ENCODE results near the gene GLDC.
"Not testable (repeated sequence)": the region's sequence is repeated elsewhere in the genome, so short reads cannot be mapped to it uniquely, and the experiment has no call there.

The GLDC gene

GRCh38 chr9:6672118-6672517 is 26.6 kb upstream of the GLDC start:
- ATAC-seq: no peak
- H3K4me1 Mint-ChIP-seq: no peaks in the 10 kb centered on the region
- no peak for DNase-seq (ENCODE audit: low spot score in 2 of 2)
- H3K4me3 Mint-ChIP-seq: no peak overlapping the region
- no peaks in the 10 kb centered on the region for H3K9me3 Mint-ChIP-seq
- H3K36me3 Mint-ChIP-seq: no peaks in the 10 kb centered on the region
- no peak overlapping the region for H3K27ac Mint-ChIP-seq

DNA sequence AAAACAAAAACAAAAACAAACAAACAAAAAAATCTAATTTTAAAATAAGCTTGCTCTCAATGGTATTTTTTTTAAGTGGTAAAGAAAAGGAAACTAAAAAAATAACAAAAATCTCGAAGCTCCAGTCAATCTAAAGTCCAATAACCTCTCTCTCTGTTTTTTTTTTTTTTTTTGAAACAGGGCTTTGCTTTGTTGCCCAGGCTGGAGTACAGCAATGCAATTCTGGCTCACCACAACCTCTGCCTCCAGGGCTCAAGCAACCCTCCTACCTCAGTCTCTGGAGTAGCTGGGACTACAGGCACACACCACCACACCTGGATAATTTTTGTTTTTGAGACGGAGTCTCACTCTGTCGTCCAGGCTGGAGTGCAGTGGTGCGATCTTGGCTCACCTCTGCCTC is 25.9 kb upstream of the GLDC start:
- no peaks in the 10 kb centered on the region for H3K4me1 Mint-ChIP-seq
- DNase-seq (ENCODE audit: low spot score in 2 of 2) (no peak), ATAC-seq (no peak)
- H3K27ac Mint-ChIP-seq: no peak overlapping the region
- no peak overlapping the region for H3K4me3 Mint-ChIP-seq
- H3K36me3 Mint-ChIP-seq: no peaks in the 10 kb centered on the region
- H3K9me3 Mint-ChIP-seq: no peaks in the 10 kb centered on the region

- Mint-ChIP-seq H3K4me1 (no peaks in the 10 kb centered on the region), H3K27ac (no peak overlapping the region), H3K4me3 (no peak overlapping the region), H3K9me3 (no peaks in the 10 kb centered on the region), H3K36me3 (no peaks in the 10 kb centered on the region)
- no peak for ATAC-seq
- no peak for DNase-seq (ENCODE audit: low spot score in 2 of 2)
These were observed 24.4 kb upstream of the GLDC start for GRCh38 chr9:6669881-6670280.

DNA sequence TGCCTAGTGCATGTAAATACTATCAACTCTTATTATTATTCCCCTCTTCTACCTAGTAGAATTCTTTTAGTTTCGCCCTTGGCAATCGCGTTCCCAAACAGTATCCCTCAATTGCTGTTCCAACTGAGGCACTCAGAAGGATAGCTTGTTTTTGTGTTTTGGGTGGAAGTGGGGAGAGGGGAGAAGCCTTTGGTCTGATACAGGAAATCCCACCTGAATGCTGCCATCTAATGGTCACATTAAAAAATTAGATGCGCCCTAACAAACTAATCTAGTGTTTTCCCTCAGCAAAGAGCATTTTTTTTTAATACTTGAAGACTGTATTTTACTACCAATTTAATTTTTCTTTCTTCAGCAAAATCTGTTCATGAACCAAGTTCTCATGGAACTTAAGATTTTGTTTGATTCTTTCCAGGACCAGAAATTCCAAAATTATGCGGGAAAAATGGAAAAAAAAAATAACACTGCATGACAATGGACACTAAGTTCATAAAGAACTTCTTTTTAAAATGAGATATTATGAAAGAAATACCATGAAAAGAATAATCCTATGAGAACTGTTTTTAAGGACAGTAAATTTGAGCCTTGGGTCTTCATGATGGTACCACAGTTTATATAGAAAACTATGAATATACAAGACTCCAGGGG is 22.2 kb upstream of the GLDC start:
- H3K9me3 Mint-ChIP-seq: no peaks in the 10 kb centered on the region
- no peak overlapping the region for H3K4me3 Mint-ChIP-seq
- no peak overlapping the region for H3K27ac Mint-ChIP-seq
- ATAC-seq (no peak), DNase-seq (ENCODE audit: low spot score in 2 of 2) (no peak)
- H3K36me3 Mint-ChIP-seq: no peaks in the 10 kb centered on the region
- no peaks in the 10 kb centered on the region for H3K4me1 Mint-ChIP-seq

DNA sequence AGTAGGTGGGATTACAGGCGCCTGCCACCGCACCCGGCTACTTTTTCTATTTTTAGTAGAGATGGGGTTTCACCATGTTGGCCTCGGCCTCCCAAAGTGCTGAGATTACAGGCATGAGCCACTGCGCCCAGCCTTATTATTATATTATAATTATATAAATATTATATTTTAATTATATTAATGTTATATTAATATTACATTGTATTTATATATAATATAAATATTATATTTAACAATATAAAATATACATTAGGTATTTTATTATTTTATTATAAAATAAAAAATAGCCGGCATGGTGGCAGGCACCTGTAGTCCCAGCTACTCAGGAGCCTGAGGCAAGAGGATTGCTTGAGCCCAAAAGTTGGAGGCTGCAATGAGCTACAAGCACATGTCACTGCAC is 21.6 kb upstream of the GLDC start:
- DNase-seq (ENCODE audit: low spot score in 2 of 2): no peak
- ATAC-seq: no peak
- Mint-ChIP-seq H3K4me1 (no peaks in the 10 kb centered on the region), H3K9me3 (no peaks in the 10 kb centered on the region), H3K4me3 (no peak overlapping the region), H3K36me3 (no peaks in the 10 kb centered on the region), H3K27ac (no peak overlapping the region)

- no peak overlapping the region for H3K27ac Mint-ChIP-seq
- no peak for ATAC-seq
These were observed 20.1 kb upstream of the GLDC start for GRCh38 chr9:6665628-6666027.

DNA sequence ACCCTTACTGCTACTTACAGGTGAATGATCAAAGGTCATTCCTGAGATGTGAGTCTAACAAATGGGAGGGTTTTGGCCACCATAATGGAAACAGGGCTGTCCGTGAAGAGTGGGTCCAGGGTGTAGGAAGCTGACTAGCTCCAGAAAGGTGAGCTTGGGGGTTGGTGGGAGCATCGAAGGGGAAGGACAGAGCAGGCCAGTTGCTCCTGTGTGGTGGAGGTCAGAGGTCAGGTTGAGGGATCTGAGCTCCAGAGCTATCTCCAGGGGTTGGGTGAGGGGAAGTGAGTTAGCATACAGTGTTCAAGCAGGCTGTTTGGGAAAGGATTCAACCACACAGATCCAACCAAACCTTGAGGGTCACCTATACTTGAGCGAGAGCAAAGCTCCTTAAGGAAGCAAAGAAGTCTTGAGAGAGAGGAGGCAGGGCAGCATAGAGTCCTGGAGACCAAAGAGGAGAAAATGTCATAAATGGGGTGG is 18.7 kb upstream of the GLDC start:
- no peaks in the 10 kb centered on the region for H3K4me1 Mint-ChIP-seq
- DNase-seq (ENCODE audit: low spot score in 2 of 2): no peak
- H3K9me3 Mint-ChIP-seq: no peaks in the 10 kb centered on the region
- H3K36me3 Mint-ChIP-seq: no peaks in the 10 kb centered on the region
- no peak for ATAC-seq
- H3K27ac Mint-ChIP-seq: no peak overlapping the region
- H3K4me3 Mint-ChIP-seq: no peak overlapping the region

More at GRCh38 chr9:6665628-6666027, 20.1 kb upstream of the GLDC start:
- Mint-ChIP-seq H3K36me3 (no peaks in the 10 kb centered on the region), H3K4me3 (no peak overlapping the region), H3K4me1 (no peaks in the 10 kb centered on the region), H3K9me3 (no peaks in the 10 kb centered on the region)
- no peak for DNase-seq (ENCODE audit: low spot score in 2 of 2)

DNA sequence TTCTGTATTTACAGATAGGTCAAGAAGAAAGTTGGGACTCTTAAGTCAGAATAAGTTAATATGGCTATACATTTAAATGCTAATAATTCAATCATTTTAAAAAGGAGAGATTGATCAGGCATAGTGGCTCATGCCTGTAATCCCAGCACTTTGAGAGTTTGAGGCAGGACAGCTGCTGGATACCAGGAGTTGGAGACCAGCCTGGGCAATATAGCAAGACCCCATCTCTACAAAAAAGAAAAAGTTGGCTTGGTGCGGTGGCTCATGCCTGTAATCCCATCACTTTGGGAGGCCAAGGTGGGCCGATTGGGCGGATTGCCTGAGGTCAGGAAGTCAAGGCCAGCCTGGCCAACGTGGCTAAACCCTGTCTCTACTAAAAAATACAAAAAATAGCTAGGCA is 15.0 kb upstream of the GLDC start:
- no peaks in the 10 kb centered on the region for H3K36me3 Mint-ChIP-seq
- no peak for DNase-seq (ENCODE audit: low spot score in 2 of 2)
- no peaks in the 10 kb centered on the region for H3K9me3 Mint-ChIP-seq
- H3K27ac Mint-ChIP-seq: no peak overlapping the region
- peaks cover 3% of the 10 kb centered on the region for H3K4me1 Mint-ChIP-seq
- H3K4me3 Mint-ChIP-seq: no peak overlapping the region
- ATAC-seq: no peak

DNA sequence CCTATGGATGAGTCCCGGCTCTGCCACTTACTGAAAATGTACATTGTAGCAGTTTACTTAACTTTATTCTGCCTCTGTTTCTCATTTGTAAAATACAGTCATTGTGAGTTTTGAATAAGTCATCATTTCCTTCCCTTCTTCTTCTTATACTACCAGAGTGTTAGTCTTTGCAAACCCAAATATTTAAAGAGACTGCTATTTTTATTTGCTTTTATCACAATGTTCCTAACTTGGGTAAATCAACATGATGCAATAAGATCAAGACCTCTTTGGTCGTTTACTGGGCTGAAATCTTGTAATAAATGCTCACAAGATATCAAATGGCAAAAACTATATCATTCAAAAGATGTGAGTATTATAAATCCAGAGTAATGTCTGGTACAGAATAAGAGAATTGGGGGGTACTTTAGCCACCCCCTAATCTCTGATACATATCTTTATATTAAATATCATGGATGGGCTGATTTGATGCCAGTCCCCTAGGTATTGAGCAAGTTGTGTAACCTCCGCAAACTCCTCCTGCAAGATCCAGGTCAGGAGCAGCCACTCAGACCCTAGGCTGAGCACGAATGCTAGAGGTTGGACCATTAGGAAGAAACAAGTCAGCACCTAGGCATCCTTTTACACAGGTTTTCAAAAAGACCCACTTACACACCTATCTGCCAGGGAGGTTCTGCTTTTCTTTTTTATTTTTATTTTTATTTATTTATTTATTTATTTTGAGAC is 13.3 kb upstream of the GLDC start:
- ATAC-seq (no peak), DNase-seq (ENCODE audit: low spot score in 2 of 2) (no peak)
- H3K27ac Mint-ChIP-seq: no peak overlapping the region
- peaks cover 14% of the 10 kb centered on the region for H3K4me1 Mint-ChIP-seq
- no peak overlapping the region for H3K4me3 Mint-ChIP-seq
- H3K9me3 Mint-ChIP-seq: no peaks in the 10 kb centered on the region
- no peaks in the 10 kb centered on the region for H3K36me3 Mint-ChIP-seq

GRCh38 chr9:6656614-6657300 is 11.2 kb upstream of the GLDC start:
- no peak for ATAC-seq
- H3K9me3 Mint-ChIP-seq: no peaks in the 10 kb centered on the region
- H3K4me3 Mint-ChIP-seq: no peak overlapping the region
- H3K4me1 Mint-ChIP-seq: peaks cover 14% of the 10 kb centered on the region
- no peaks in the 10 kb centered on the region for H3K36me3 Mint-ChIP-seq
- H3K27ac Mint-ChIP-seq: no peak overlapping the region
- no peak for DNase-seq (ENCODE audit: low spot score in 2 of 2)

DNA sequence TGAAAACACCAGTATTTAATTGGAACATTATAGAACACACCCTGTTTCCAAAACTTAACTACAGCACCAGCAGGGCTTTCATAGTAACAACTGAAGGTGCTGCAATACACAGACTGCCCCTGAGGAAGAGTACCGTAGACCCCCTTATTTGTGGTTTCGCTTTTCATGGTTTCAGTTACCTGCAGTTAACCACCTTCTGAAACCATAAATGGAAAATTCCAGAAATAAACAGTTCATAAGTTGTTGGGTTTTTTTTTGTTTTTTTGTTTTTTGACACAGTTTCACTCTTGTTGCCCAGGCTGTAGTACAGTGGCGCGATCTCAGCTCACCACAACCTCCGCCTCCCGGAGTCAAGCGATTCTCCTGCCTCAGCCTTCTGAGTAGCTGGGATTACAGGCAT is 9.5 kb upstream of the GLDC start:
- Mint-ChIP-seq H3K4me1 (peaks cover 14% of the 10 kb centered on the region), H3K9me3 (no peaks in the 10 kb centered on the region), H3K36me3 (no peaks in the 10 kb centered on the region), H3K27ac (peak overlapping the region; percentile 32), H3K4me3 (peak overlapping the region; percentile 43)
- DNase-seq (ENCODE audit: low spot score in 2 of 2) (no peak), ATAC-seq (peak; percentile 36)

DNA sequence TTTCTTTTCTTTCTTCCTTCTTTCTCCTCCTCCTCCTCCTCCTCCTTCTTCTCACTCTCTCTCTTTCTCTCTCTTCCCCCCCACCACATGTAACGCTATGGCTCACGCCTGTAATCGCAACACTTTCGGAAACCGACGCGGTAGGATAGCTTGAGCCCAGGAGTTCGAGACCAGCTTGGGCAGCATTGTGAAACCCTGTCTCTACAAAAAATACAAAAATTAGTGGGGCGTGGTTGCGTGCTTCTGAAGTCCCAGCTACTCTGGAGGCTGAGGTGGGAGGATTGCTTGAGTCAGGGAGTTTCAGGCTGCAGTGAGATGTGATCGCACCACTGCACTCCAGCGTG is 736 bp upstream of the GLDC start:
- H3K4me1 Mint-ChIP-seq: peaks cover 22% of the 10 kb centered on the region
- peak overlapping the region; percentile 74 for H3K4me3 Mint-ChIP-seq
- H3K27ac Mint-ChIP-seq: peak overlapping the region; percentile 1
- no peaks in the 10 kb centered on the region for H3K9me3 Mint-ChIP-seq
- DNase-seq (ENCODE audit: low spot score in 2 of 2): peak in 1 of 2 donors; percentile 3
- H3K36me3 Mint-ChIP-seq: no peaks in the 10 kb centered on the region
- ATAC-seq: peak; percentile 66

- DNase-seq (ENCODE audit: low spot score in 2 of 2): peak; percentile 2 to 56
- H3K27ac Mint-ChIP-seq: not testable (repeated sequence)
- peak; percentile 48 for ATAC-seq
These were observed 499 bp downstream of the GLDC start for GRCh38 chr9:6645105-6645354.

GRCh38 chr9:6644346-6645104 is 1.0 kb downstream of the GLDC start:
- peaks cover 22% of the 10 kb centered on the region for H3K4me1 Mint-ChIP-seq
- no peak overlapping the region for H3K27ac Mint-ChIP-seq
- no peak for DNase-seq (ENCODE audit: low spot score in 2 of 2)
- H3K4me3 Mint-ChIP-seq: peak overlapping the region; percentile 74
- H3K9me3 Mint-ChIP-seq: no peaks in the 10 kb centered on the region
- no peak for ATAC-seq
- H3K36me3 Mint-ChIP-seq: no peaks in the 10 kb centered on the region

More at GRCh38 chr9:6645105-6645354, 499 bp downstream of the GLDC start:
- Mint-ChIP-seq H3K4me1 (peaks cover 22% of the 10 kb centered on the region), H3K4me3 (peak overlapping the region; percentile 74)
- not testable (repeated sequence) for H3K36me3 Mint-ChIP-seq, H3K9me3 Mint-ChIP-seq

GRCh38 chr9:6641961-6642360 is 3.6 kb downstream of the GLDC start:
- DNase-seq (ENCODE audit: low spot score in 2 of 2) (no peak), ATAC-seq (no peak)
- no peaks in the 10 kb centered on the region for H3K36me3 Mint-ChIP-seq
- peaks cover 22% of the 10 kb centered on the region for H3K4me1 Mint-ChIP-seq
- H3K4me3 Mint-ChIP-seq: no peak overlapping the region
- no peaks in the 10 kb centered on the region for H3K9me3 Mint-ChIP-seq
- no peak overlapping the region for H3K27ac Mint-ChIP-seq
